ENCODE data around the gene ERGIC3.
"Not testable (repeated sequence)": the region's sequence is repeated elsewhere in the genome, so short reads cannot be mapped to it uniquely, and the experiment has no call there.

Gene ERGIC3

GRCh38 chr20:35544941-35545340, 3.1 kb downstream of the ERGIC3 start:
- H3K36me3 ChIP-seq (ENCODE audit: control insufficient read depth, insufficient read depth, low read length) = peaks cover 12% of the 10 kb centered on the region
- not testable (repeated sequence) for DNase-seq

GRCh38 chr20:35546127-35546526, 4.2 kb downstream of the ERGIC3 start:
- H3K9me3 ChIP-seq (ENCODE audit: control insufficient read depth, low read length) = no peaks in the 10 kb centered on the region
- no peaks in the 10 kb centered on the region for H3K27me3 ChIP-seq (replicated peaks; ENCODE audit: control insufficient read depth, insufficient read depth, low read length, poor library complexity, severe bottlenecking)
- H3K27ac ChIP-seq (ENCODE audit: insufficient read depth, low read length, poor library complexity, severe bottlenecking) = no peak overlapping the region
- peaks cover 3% of the 10 kb centered on the region for H3K4me1 ChIP-seq (ENCODE audit: control insufficient read depth, insufficient read depth, low read length, poor library complexity, severe bottlenecking)
- no peak for DNase-seq
- H3K36me3 ChIP-seq (ENCODE audit: control insufficient read depth, insufficient read depth, low read length) = peaks cover 18% of the 10 kb centered on the region
- H3K4me3 ChIP-seq (ENCODE audit: insufficient read depth, low read depth, low read length, poor library complexity, severe bottlenecking) = no peak overlapping the region

More at GRCh38 chr20:35544941-35545340, 3.1 kb downstream of the ERGIC3 start:
- H3K4me1 ChIP-seq (ENCODE audit: control insufficient read depth, insufficient read depth, low read length, poor library complexity, severe bottlenecking); H3K27ac ChIP-seq (ENCODE audit: insufficient read depth, low read length, poor library complexity, severe bottlenecking); H3K27me3 ChIP-seq (replicated peaks; ENCODE audit: control insufficient read depth, insufficient read depth, low read length, poor library complexity, severe bottlenecking); H3K9me3 ChIP-seq (ENCODE audit: control insufficient read depth, low read length); H3K4me3 ChIP-seq (ENCODE audit: insufficient read depth, low read depth, low read length, poor library complexity, severe bottlenecking): not testable (repeated sequence)

GRCh38 chr20:35547329-35547728, 5.5 kb downstream of the ERGIC3 start:
- Histone ChIP-seq H3K27me3 (replicated peaks; ENCODE audit: control insufficient read depth, insufficient read depth, low read length, poor library complexity, severe bottlenecking) (no peaks in the 10 kb centered on the region), H3K36me3 (ENCODE audit: control insufficient read depth, insufficient read depth, low read length) (peaks cover 18% of the 10 kb centered on the region), H3K4me3 (ENCODE audit: insufficient read depth, low read depth, low read length, poor library complexity, severe bottlenecking) (no peak overlapping the region), H3K27ac (ENCODE audit: insufficient read depth, low read length, poor library complexity, severe bottlenecking) (no peak overlapping the region), H3K9me3 (ENCODE audit: control insufficient read depth, low read length) (no peaks in the 10 kb centered on the region), H3K4me1 (ENCODE audit: control insufficient read depth, insufficient read depth, low read length, poor library complexity, severe bottlenecking) (no peaks in the 10 kb centered on the region)
- no peak for DNase-seq

GRCh38 chr20:35551503-35551902, 9.6 kb downstream of the ERGIC3 start:
- H3K36me3 ChIP-seq (ENCODE audit: control insufficient read depth, insufficient read depth, low read length) = peaks cover 37% of the 10 kb centered on the region
- H3K9me3 ChIP-seq (ENCODE audit: control insufficient read depth, low read length) = no peaks in the 10 kb centered on the region
- no peak overlapping the region for H3K27ac ChIP-seq (ENCODE audit: insufficient read depth, low read length, poor library complexity, severe bottlenecking)
- no peak for DNase-seq
- H3K4me3 ChIP-seq (ENCODE audit: insufficient read depth, low read depth, low read length, poor library complexity, severe bottlenecking) = no peak overlapping the region
- H3K27me3 ChIP-seq (replicated peaks; ENCODE audit: control insufficient read depth, insufficient read depth, low read length, poor library complexity, severe bottlenecking) = no peaks in the 10 kb centered on the region
- H3K4me1 ChIP-seq (ENCODE audit: control insufficient read depth, insufficient read depth, low read length, poor library complexity, severe bottlenecking) = no peaks in the 10 kb centered on the region

- Histone ChIP-seq H3K4me1 (ENCODE audit: control insufficient read depth, insufficient read depth, low read length, poor library complexity, severe bottlenecking) (no peaks in the 10 kb centered on the region), H3K27me3 (replicated peaks; ENCODE audit: control insufficient read depth, insufficient read depth, low read length, poor library complexity, severe bottlenecking) (no peaks in the 10 kb centered on the region), H3K9me3 (ENCODE audit: control insufficient read depth, low read length) (no peaks in the 10 kb centered on the region), H3K36me3 (ENCODE audit: control insufficient read depth, insufficient read depth, low read length) (peaks cover 45% of the 10 kb centered on the region), H3K4me3 (ENCODE audit: insufficient read depth, low read depth, low read length, poor library complexity, severe bottlenecking) (no peak overlapping the region), H3K27ac (ENCODE audit: insufficient read depth, low read length, poor library complexity, severe bottlenecking) (no peak overlapping the region)
- DNase-seq = no peak
Measured at GRCh38 chr20:35552914-35553313, 11.0 kb downstream of the ERGIC3 start.

GRCh38 chr20:35555461-35555860, 13.6 kb downstream of the ERGIC3 start:
- H3K27ac ChIP-seq (ENCODE audit: insufficient read depth, low read length, poor library complexity, severe bottlenecking); DNase-seq; H3K4me1 ChIP-seq (ENCODE audit: control insufficient read depth, insufficient read depth, low read length, poor library complexity, severe bottlenecking); H3K4me3 ChIP-seq (ENCODE audit: insufficient read depth, low read depth, low read length, poor library complexity, severe bottlenecking); H3K9me3 ChIP-seq (ENCODE audit: control insufficient read depth, low read length); H3K27me3 ChIP-seq (replicated peaks; ENCODE audit: control insufficient read depth, insufficient read depth, low read length, poor library complexity, severe bottlenecking): not testable (repeated sequence)
- H3K36me3 ChIP-seq (ENCODE audit: control insufficient read depth, insufficient read depth, low read length) = peaks cover 33% of the 10 kb centered on the region

GRCh38 chr20:35555951-35556645, 14.2 kb downstream of the ERGIC3 start:
- H3K9me3 ChIP-seq (ENCODE audit: control insufficient read depth, low read length) = no peaks in the 10 kb centered on the region
- no peaks in the 10 kb centered on the region for H3K27me3 ChIP-seq (replicated peaks; ENCODE audit: control insufficient read depth, insufficient read depth, low read length, poor library complexity, severe bottlenecking)
- no peaks in the 10 kb centered on the region for H3K4me1 ChIP-seq (ENCODE audit: control insufficient read depth, insufficient read depth, low read length, poor library complexity, severe bottlenecking)
- H3K27ac ChIP-seq (ENCODE audit: insufficient read depth, low read length, poor library complexity, severe bottlenecking) = no peak overlapping the region
- H3K36me3 ChIP-seq (ENCODE audit: control insufficient read depth, insufficient read depth, low read length) = peaks cover 27% of the 10 kb centered on the region
- no peak overlapping the region for H3K4me3 ChIP-seq (ENCODE audit: insufficient read depth, low read depth, low read length, poor library complexity, severe bottlenecking)
- no peak for DNase-seq

- H3K36me3 ChIP-seq (ENCODE audit: control insufficient read depth, insufficient read depth, low read length) = peaks cover 27% of the 10 kb centered on the region
- H3K27me3 ChIP-seq (replicated peaks; ENCODE audit: control insufficient read depth, insufficient read depth, low read length, poor library complexity, severe bottlenecking) = no peaks in the 10 kb centered on the region
- no peak for DNase-seq
- H3K4me1 ChIP-seq (ENCODE audit: control insufficient read depth, insufficient read depth, low read length, poor library complexity, severe bottlenecking) = no peaks in the 10 kb centered on the region
- H3K4me3 ChIP-seq (ENCODE audit: insufficient read depth, low read depth, low read length, poor library complexity, severe bottlenecking) = no peak overlapping the region
- no peaks in the 10 kb centered on the region for H3K9me3 ChIP-seq (ENCODE audit: control insufficient read depth, low read length)
- H3K27ac ChIP-seq (ENCODE audit: insufficient read depth, low read length, poor library complexity, severe bottlenecking) = no peak overlapping the region
Measured at GRCh38 chr20:35556871-35557270, 15.0 kb downstream of the ERGIC3 start.

GRCh38 chr20:35558451-35558850, 16.6 kb downstream of the ERGIC3 start:
- H3K36me3 ChIP-seq (ENCODE audit: control insufficient read depth, insufficient read depth, low read length) = peaks cover 27% of the 10 kb centered on the region
- H3K27me3 ChIP-seq (replicated peaks; ENCODE audit: control insufficient read depth, insufficient read depth, low read length, poor library complexity, severe bottlenecking) = no peaks in the 10 kb centered on the region
- H3K4me1 ChIP-seq (ENCODE audit: control insufficient read depth, insufficient read depth, low read length, poor library complexity, severe bottlenecking) = no peaks in the 10 kb centered on the region
- no peaks in the 10 kb centered on the region for H3K9me3 ChIP-seq (ENCODE audit: control insufficient read depth, low read length)
- no peak overlapping the region for H3K4me3 ChIP-seq (ENCODE audit: insufficient read depth, low read depth, low read length, poor library complexity, severe bottlenecking)
- DNase-seq = no peak
- H3K27ac ChIP-seq (ENCODE audit: insufficient read depth, low read length, poor library complexity, severe bottlenecking) = no peak overlapping the region

GRCh38 chr20:35559042-35559693, 17.3 kb downstream of the ERGIC3 start:
- Histone ChIP-seq H3K4me1 (ENCODE audit: control insufficient read depth, insufficient read depth, low read length, poor library complexity, severe bottlenecking) (no peaks in the 10 kb centered on the region), H3K27me3 (replicated peaks; ENCODE audit: control insufficient read depth, insufficient read depth, low read length, poor library complexity, severe bottlenecking) (no peaks in the 10 kb centered on the region), H3K4me3 (ENCODE audit: insufficient read depth, low read depth, low read length, poor library complexity, severe bottlenecking) (no peak overlapping the region), H3K27ac (ENCODE audit: insufficient read depth, low read length, poor library complexity, severe bottlenecking) (no peak overlapping the region), H3K9me3 (ENCODE audit: control insufficient read depth, low read length) (no peaks in the 10 kb centered on the region), H3K36me3 (ENCODE audit: control insufficient read depth, insufficient read depth, low read length) (peaks cover 22% of the 10 kb centered on the region)
- DNase-seq = no peak

Measured in effector memory CD4-positive, alpha-beta T cell (primary cell).